Fibroblast of villous mesenchyme (primary cell): Measurements from ENCODE around the gene SLC6A19. TPM values are rescaled to one million over a fixed set of nuclear protein-coding genes. Genes with fewer than 3 reads are reported as not detected.

Source experiments
- DNase-seq: peaks from one replicate; pipeline ENCODE4 v3.0.0-alpha.2; 2010; ENCODE audit warnings: low read depth
- H3K4me3 ChIP-seq: 2 replicates; pipeline ENCODE4 v1.5.1; 2011; ENCODE audit warnings: low read depth, mild to moderate bottlenecking, low read length
- total RNA-seq: library from RNA; depleted of rRNA; stranded (reverse); fragments of >200 nt; gene quantifications from 2 replicates; pipeline ENCODE4 v1.2.3, GENCODE V29; 2012
- TF ChIP-seq, protein P1 (sequence below): IDR thresholded peaks from 2 replicates; pipeline ENCODE4 v1.5.1; 2012; ENCODE audit warnings: low read depth, mild to moderate bottlenecking, low read length; ENCODE audit not compliant: insufficient read depth

The SLC6A19 gene
- total RNA-seq, 1 donor = not detected

DNA sequence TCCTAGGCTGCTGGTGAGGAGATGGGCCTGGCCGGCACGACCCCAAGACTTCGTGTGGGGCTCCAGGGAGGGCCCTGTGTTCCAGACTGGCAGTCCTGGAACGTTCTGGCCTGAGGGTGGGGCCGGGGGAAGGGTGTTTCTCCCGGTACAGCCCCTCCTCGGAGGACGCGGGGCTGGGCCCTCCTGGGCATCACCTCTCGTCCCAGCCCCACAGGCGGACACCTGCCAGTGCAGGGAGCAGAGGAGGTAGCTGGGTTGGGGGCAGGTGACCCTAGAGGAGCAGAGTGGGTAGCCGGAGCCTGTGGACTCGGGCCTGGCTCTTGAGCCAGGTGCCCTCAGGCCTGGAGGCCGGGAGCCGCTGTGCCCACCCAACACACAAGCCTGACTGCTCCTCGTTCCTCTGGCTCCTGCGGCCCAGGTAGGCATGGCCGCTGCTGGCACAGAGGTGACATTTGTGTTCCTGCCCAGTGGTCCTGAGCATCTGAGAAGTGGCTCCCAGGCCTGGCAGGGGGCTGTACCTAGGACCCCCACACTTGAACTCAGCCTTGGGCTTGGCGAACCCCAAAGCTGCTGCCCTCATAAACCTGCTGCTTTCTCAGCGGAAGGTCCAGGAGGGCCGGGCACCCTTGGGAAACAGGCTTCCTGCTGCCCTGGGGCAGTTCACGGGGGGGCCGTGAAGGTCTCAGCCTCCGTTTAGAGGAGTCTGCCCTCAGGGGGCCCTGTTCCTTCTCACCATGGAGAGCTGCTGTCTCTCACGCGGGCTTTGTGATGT lies 817 bp downstream of the SLC6A19 start:
- H3K4me3 ChIP-seq = no peak overlapping the region
- DNase-seq = no peak
- TF ChIP-seq, protein P1, sequence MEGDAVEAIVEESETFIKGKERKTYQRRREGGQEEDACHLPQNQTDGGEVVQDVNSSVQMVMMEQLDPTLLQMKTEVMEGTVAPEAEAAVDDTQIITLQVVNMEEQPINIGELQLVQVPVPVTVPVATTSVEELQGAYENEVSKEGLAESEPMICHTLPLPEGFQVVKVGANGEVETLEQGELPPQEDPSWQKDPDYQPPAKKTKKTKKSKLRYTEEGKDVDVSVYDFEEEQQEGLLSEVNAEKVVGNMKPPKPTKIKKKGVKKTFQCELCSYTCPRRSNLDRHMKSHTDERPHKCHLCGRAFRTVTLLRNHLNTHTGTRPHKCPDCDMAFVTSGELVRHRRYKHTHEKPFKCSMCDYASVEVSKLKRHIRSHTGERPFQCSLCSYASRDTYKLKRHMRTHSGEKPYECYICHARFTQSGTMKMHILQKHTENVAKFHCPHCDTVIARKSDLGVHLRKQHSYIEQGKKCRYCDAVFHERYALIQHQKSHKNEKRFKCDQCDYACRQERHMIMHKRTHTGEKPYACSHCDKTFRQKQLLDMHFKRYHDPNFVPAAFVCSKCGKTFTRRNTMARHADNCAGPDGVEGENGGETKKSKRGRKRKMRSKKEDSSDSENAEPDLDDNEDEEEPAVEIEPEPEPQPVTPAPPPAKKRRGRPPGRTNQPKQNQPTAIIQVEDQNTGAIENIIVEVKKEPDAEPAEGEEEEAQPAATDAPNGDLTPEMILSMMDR = no peak

DNA sequence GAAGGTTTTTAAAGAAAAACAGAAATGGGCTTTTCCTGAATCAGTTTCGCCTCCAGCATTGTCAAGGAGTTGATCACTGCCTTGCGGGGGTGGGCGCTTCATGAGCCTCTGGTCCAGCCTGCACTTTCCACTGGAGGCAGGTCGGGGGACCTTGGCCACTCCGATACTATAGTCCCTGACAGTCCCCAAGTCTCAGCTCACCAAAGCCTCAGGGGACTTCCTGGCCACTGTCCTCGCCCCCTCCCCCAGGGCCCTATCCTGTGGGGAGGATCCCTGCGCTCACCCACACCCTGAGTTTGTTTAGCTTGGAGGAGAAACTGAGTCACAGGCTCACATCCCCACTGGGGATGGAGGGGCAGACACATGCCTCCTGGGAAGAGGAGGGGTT lies 1.4 kb downstream of the SLC6A19 start:
- TF ChIP-seq, protein P1 = no peak
- no peak for DNase-seq
- H3K4me3 ChIP-seq = no peak overlapping the region

DNA sequence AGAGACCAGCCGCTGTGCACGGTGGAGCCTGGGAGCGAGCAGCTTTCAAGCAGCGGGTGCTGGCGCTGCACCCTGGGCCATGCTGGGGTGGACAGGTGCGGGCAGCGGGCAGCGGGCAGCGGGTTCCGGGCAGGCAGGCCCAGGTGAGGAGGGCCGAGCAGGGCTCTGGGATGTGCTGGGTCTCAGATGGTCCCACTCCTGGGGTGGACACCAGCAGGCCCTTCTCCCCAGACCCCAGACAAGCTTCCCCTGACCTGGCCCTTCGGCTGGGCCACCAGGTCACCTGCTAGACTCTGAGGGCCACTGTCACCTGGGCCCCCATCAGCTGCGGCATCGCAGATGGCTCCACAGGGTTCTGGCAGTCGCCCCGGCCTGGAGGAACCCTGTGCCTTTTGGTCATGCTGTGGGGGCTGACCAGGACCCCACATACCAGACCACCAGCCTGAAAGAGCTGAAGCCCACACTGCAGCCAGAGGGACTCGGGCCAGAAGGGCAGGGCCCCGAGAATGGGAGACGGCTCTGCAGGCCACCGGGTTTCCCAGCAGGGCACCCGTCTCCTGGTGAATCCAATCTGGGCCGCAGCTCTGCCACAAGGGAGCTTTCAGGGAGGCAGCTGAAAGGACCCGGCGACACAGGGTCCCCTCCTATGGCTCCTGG lies 2.0 kb downstream of the SLC6A19 start:
- no peak for DNase-seq

DNA sequence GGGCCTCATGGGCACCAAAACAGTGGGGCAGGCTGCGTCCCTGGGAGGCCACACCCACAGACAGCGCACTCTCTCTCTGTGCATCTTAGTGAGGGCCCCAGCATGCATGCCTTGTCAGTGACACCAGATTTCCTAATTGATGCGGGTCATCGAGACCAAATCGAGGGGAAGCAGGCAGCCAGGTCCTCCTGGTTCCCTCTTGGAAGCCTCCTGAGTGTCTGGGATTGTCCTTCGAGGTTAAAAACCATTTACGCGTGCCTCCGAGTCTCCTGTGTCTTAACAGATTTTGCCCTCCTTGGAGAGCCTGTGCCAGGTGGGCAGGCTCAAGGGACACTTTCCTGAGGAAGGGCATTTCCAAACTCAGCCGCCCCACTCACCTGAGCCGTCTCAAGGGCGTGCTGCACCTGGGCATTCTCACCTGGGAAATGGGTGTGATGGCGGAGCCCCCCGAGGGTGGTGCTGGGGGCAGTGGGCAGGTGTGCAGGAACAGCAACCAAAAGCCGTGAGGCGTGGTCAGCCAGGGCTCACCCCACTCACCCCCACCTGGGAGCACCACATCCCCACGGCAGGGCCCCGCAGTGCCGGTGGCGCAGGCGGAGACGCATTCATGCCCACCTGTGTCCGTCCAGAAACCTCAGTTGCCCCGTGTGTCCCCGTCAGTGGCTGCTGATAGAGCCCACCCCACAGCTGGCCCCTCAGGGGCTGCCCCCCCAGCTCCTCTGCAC lies 2.7 kb downstream of the SLC6A19 start:
- DNase-seq = no peak
- H3K4me3 ChIP-seq = no peak overlapping the region
- TF ChIP-seq, protein P1 = no peak

More for the DNA sequence above, 2.0 kb downstream of the SLC6A19 start:
- H3K4me3 ChIP-seq = no peak overlapping the region
- TF ChIP-seq, protein P1 = no peak

DNA sequence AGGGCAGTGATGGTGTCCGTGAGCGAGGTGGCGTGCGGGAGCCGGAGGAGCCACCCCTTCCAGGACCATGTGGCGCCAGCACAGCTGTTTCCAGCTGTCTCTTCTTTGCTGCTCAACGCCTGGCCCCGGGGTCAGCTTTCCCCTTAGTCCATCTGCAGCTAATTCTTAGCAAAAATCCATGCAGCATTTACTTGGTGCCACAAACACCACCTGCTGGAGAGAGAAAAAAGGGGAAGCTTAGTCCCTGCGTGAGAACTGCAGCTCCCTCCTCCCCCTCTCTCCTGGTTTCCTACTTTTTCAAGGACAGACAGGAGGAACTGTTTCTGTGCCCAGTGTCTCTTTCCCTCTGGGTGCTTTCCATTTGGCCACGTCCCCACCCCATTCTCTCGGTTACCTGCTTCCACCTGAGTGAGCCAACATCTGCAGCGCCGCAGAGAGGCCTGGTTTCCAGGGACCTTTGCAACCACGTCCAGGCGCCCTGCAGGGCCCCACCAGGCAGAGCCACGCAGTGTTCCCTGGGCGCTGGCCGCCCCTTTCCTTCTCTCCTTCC lies 3.4 kb downstream of the SLC6A19 start:
- TF ChIP-seq, protein P1 = peak; percentile 31
- peak; percentile 45 for DNase-seq
- H3K4me3 ChIP-seq = no peak overlapping the region

DNA sequence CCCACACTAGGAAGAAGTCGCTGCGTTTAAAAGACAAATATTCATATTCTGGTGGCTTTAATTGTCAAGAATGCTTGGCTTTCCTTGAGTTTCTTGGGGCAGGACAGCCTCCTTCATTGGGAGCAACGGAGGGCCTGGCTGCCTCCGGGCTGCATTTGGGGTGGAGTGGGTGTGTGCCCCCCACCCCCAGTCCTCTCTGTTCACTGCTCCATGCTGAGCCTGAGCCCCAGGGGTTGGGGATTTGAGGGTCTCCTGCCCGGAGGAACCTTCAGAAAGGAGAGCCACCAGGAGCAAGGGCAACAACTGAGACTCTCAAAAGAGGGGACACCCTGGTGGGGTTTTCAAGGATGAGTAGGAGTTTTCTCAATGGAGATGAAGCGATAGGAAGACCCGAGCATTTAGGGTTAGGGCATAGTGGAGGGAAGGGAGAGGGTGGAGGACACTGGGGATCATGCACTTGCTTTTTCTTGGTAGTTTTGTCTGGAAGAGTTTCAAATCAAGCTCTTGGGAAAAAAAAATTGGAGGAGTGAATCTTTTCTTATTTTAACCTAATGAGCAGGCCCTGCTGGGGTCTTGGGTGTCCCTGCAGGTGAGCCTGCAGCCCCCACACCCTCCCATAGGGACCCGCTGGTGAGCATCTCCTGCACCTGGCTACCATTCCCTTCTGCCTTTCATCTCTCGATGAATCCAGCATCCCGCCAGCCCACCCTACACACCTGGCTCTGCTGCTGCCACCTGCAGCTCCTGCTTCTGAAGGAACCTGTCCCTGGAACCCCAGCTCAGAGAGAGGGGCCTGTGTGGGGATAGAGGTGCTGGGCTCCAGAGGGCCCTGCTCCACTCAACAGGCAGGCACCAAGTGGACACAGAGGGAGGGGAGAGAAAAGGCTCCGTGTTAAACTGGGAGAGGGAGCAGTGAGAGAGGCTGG lies 4.1 kb downstream of the SLC6A19 start:
- no peak for DNase-seq
- no peak overlapping the region for H3K4me3 ChIP-seq
- TF ChIP-seq, protein P1 = no peak
